Uterus (tissue), 2 donors: ENCODE results near the gene PRPH2.

Source experiments
- POLR2A ChIP-seq, 2 donors: fragments of 450-650 bp; IDR thresholded peaks; one replicate each; pipeline ENCODE4 v1.6.1; 2016; ENCODE audit warnings: antibody characterized with exemption in 2 of 2, mild to moderate bottlenecking in 1 of 2, moderate library complexity in 1 of 2
- TF ChIP-seq, protein P1 (sequence below), 4 experiments: fragments of 200-600 bp in 2 of 4; fragments of 450-650 bp in 2 of 4; sonication (generic) in 2 of 4; IDR thresholded peaks; one replicate each; pipeline ENCODE4 v1.5.1; 2016 to 2019; ENCODE audit warnings: antibody characterized with exemption in 4 of 4, mild to moderate bottlenecking in 2 of 4, moderate library complexity in 1 of 4

DNA sequence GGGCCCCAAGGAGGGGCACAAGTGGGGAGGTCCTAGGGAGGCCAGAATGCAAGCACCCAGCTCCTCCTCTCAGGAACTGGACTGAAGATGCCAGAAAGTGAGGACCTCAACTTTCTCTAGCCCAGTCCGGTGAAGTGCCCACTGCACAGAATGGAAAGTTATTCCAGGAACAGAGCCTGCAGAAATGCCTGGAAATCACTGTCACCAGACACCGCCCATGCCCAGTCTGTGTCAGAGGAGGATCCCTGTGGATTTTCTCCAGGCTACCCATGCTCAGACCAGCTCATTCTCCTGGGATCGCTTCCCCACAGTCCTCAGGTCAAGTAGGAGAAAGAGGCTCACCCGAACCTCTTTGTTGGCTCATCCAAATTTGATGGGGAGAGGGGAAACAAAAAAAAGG is 6.5 kb downstream of the PRPH2 start:
- TF ChIP-seq POLR2A (IDR thresholded peaks at IDR 0.05): no peak
- TF ChIP-seq, protein P1, sequence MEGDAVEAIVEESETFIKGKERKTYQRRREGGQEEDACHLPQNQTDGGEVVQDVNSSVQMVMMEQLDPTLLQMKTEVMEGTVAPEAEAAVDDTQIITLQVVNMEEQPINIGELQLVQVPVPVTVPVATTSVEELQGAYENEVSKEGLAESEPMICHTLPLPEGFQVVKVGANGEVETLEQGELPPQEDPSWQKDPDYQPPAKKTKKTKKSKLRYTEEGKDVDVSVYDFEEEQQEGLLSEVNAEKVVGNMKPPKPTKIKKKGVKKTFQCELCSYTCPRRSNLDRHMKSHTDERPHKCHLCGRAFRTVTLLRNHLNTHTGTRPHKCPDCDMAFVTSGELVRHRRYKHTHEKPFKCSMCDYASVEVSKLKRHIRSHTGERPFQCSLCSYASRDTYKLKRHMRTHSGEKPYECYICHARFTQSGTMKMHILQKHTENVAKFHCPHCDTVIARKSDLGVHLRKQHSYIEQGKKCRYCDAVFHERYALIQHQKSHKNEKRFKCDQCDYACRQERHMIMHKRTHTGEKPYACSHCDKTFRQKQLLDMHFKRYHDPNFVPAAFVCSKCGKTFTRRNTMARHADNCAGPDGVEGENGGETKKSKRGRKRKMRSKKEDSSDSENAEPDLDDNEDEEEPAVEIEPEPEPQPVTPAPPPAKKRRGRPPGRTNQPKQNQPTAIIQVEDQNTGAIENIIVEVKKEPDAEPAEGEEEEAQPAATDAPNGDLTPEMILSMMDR (IDR thresholded peaks at IDR 0.05): no peak
